NCI-H2081 treated with DMSO at 0.1 percent for 48 hours (cell line): Measurements from ENCODE around the gene PRCC.
"Not testable (repeated sequence)": the region's sequence is repeated elsewhere in the genome, so short reads cannot be mapped to it uniquely, and the experiment has no call there.

Experiments used
- DNase-seq: peaks from one replicate; lab custom pipeline; 2025; lab: John Stamatoyannopoulos, UW

The PRCC gene

GRCh38 chr1:156744786-156745419 is 22.4 kb upstream of the PRCC start:
- DNase-seq, result no peak

GRCh38 chr1:156745881-156746280 is 21.5 kb upstream of the PRCC start:
- DNase-seq, result no peak

GRCh38 chr1:156746406-156746727 is 21.0 kb upstream of the PRCC start:
- no peak for DNase-seq

- DNase-seq, result peak; percentile 77
Observed at GRCh38 chr1:156746728-156747631, 20.4 kb upstream of the PRCC start.

- DNase-seq, result no peak
Observed at GRCh38 chr1:156747742-156748669, 19.3 kb upstream of the PRCC start.

- no peak for DNase-seq
Observed at GRCh38 chr1:156748670-156749418, 18.5 kb upstream of the PRCC start.

- DNase-seq, result no peak
Observed at GRCh38 chr1:156749419-156750118, 17.8 kb upstream of the PRCC start.

GRCh38 chr1:156750191-156750672 is 17.1 kb upstream of the PRCC start:
- DNase-seq, result no peak

GRCh38 chr1:156750711-156751450 is 16.5 kb upstream of the PRCC start:
- DNase-seq, result no peak

- DNase-seq, result no peak
Observed at GRCh38 chr1:156751451-156751756, 15.9 kb upstream of the PRCC start, which contains the start of gene HDGF. HDGF (minus strand) TSS chr1:156751675; CDS start chr1:156751429, 246 bp downstream.

GRCh38 chr1:156751757-156752481 is 15.4 kb upstream of the PRCC start:
- peak; percentile 73 for DNase-seq

- DNase-seq, result no peak
Observed at GRCh38 chr1:156752843-156753482, 14.4 kb upstream of the PRCC start.

GRCh38 chr1:156754219-156754618 is 13.1 kb upstream of the PRCC start:
- no peak for DNase-seq

- no peak for DNase-seq
Observed at GRCh38 chr1:156755527-156755950, 11.8 kb upstream of the PRCC start.

GRCh38 chr1:156756355-156756754 is 11.0 kb upstream of the PRCC start:
- DNase-seq, result no peak

GRCh38 chr1:156757572-156758253 is 9.6 kb upstream of the PRCC start:
- DNase-seq, result not testable (repeated sequence)

GRCh38 chr1:156760092-156760795 is 7.1 kb upstream of the PRCC start:
- DNase-seq, result no peak

- DNase-seq, result no peak
Observed at GRCh38 chr1:156760796-156761104, 6.6 kb upstream of the PRCC start.
